Common myeloid progenitor, CD34-positive (primary cell): ENCODE data around the gene SBF2.

Experiments
- CTCF ChIA-PET: fragments of 350-600 bp; sonication (Branson Sonifier 250); formaldehyde crosslinking; loops from one replicate; lab custom pipeline; 2021; ENCODE audit warnings: antibody characterized with exemption; lab: Charles Lee
- POLR2A ChIA-PET: fragments of 350-600 bp; sonication (Branson Sonifier 250); formaldehyde crosslinking; loops from one replicate; lab custom pipeline; 2021; ENCODE audit warnings: antibody characterized with exemption; lab: Charles Lee
- DNase-seq, 3 donors: peaks; one replicate each; pipeline versions ENCODE4 v3.0.0 to v3.0.0-alpha.2; 2013
- H3K27ac ChIP-seq, 2 experiments: 1 replicate in 1 of 2; 2 replicates in 1 of 2; pipeline ENCODE4 v1.7.0; 2013; ENCODE audit warnings: inconsistent platforms in 2 of 2, low read length in 2 of 2, mild to moderate bottlenecking in 2 of 2, low read depth in 1 of 2, moderate library complexity in 1 of 2; ENCODE audit not compliant: severe bottlenecking in 2 of 2, insufficient read depth in 1 of 2, poor library complexity in 1 of 2
- H3K27me3 ChIP-seq, 5 experiments: replicated peaks in 2 of 5; 1 replicate in 3 of 5; 2 replicates in 2 of 5; pipeline versions ENCODE4 v1.6.1 to v1.7.0; 2013; ENCODE audit warnings: low read length in 4 of 5, mild to moderate bottlenecking in 2 of 5, moderate library complexity in 2 of 5, inconsistent platforms in 1 of 5; ENCODE audit not compliant: insufficient read depth in 5 of 5, control insufficient read depth in 4 of 5
- H3K36me3 ChIP-seq, 4 experiments: 1 replicate in 2 of 4; 2 replicates in 2 of 4; pipeline versions ENCODE4 v1.6.1 to v1.7.0; 2013; ENCODE audit warnings: low read length in 3 of 4, control low read depth in 1 of 4, mild to moderate bottlenecking in 1 of 4; ENCODE audit not compliant: control insufficient read depth in 4 of 4, insufficient read depth in 4 of 4
- H3K4me1 ChIP-seq, 4 experiments: 1 replicate in 3 of 4; 2 replicates in 1 of 4; pipeline versions ENCODE4 v1.6.1 to v1.7.1; 2013; ENCODE audit warnings: low read length in 3 of 4, mild to moderate bottlenecking in 3 of 4, control low read depth in 1 of 4, inconsistent platforms in 1 of 4, moderate library complexity in 1 of 4; ENCODE audit not compliant: control insufficient read depth in 4 of 4, insufficient read depth in 4 of 4; ENCODE audit errors: control extremely low read depth in 1 of 4
- H3K4me3 ChIP-seq, 7 experiments: 1 replicate in 4 of 7; 2 replicates in 3 of 7; pipeline versions ENCODE4 v1.5.1 to v1.7.0; 2013; ENCODE audit warnings: mild to moderate bottlenecking in 7 of 7, low read length in 6 of 7, moderate library complexity in 6 of 7, inconsistent platforms in 2 of 7, low read depth in 2 of 7, control low read depth in 1 of 7; ENCODE audit not compliant: insufficient read depth in 4 of 7, control insufficient read depth in 1 of 7; ENCODE audit errors: extremely low read depth in 1 of 7
- H3K9me3 ChIP-seq, 5 experiments: 1 replicate in 4 of 5; 2 replicates in 1 of 5; pipeline versions ENCODE4 v1.6.1 to v1.7.1; 2013; ENCODE audit warnings: low read length in 4 of 5, mild to moderate bottlenecking in 2 of 5, inconsistent platforms in 1 of 5, low read depth in 1 of 5, moderate library complexity in 1 of 5; ENCODE audit not compliant: control insufficient read depth in 4 of 5, insufficient read depth in 2 of 5; ENCODE audit errors: control extremely low read depth in 1 of 5
- WGBS: methylation state at CpG from one replicate; pipeline ENCODE4 v1.1.5; 2013; ENCODE audit not compliant: insufficient coverage; 5-methylcytosine and 5-hydroxymethylcytosine counted together

The SBF2 gene

GRCh38 chr11:10304495-10305261 is 10.7 kb upstream of the SBF2 start, which contains the start of gene ADM:
Gene ADM, plus strand, starts transcription at chr11:10305073. Its CDS starts 628 bp downstream, at chr11:10305701.
- Histone ChIP-seq H3K36me3 (peaks cover 0 to 3% (median 0%) of the 10 kb centered on the region in 4 experiments), H3K4me1 (peaks cover 11 to 65% (median 58%) of the 10 kb centered on the region in 4 experiments), H3K4me3 (peak within 1 kb of the TSS; percentile 25 to 95 (median 86)), H3K27ac (no peak within 1 kb of the TSS), H3K27me3 (peaks cover 0 to 33% (median 26%) of the 10 kb centered on the region in 5 experiments), H3K9me3 (no peaks in the 10 kb centered on the region)
- peak in 2 of 3 donors; percentile 72 to 80 for DNase-seq
- ChIA-PET POLR2A (interaction anchor here (0.6 to 1.0 kb wide), 2 partner anchors 13 to 97 kb away, joined by 3 read pairs; no protein-coding TSS in a partner anchor), CTCF (interaction anchor here (0.9 to 4.7 kb wide), 25 partner anchors 9 to 798 kb away, joined by 3 to 41 read pairs (median 5); no protein-coding TSS in a partner anchor)
- 0% methylated on average over 36 of the region's 48 CpGs for WGBS

GRCh38 chr11:10303558-10304363 is 9.7 kb upstream of the SBF2 start:
- ChIA-PET CTCF (interaction anchor here (0.6 to 4.7 kb wide), 24 partner anchors 8 to 797 kb away, joined by 3 to 41 read pairs (median 5); no protein-coding TSS in a partner anchor), POLR2A (no interaction called here)
- Histone ChIP-seq H3K4me1 (peaks cover 11 to 65% (median 58%) of the 10 kb centered on the region in 4 experiments), H3K9me3 (no peaks in the 10 kb centered on the region), H3K4me3 (peak overlapping the region; percentile 78 to 95 (median 86)), H3K36me3 (peaks cover 0 to 3% (median 0%) of the 10 kb centered on the region in 4 experiments), H3K27ac (no peak overlapping the region), H3K27me3 (peaks cover 0 to 33% (median 26%) of the 10 kb centered on the region in 5 experiments)
- WGBS, result 0% methylated on average over 29 of the region's 29 CpGs
- peak in 2 of 3 donors; percentile 76 to 77 for DNase-seq

GRCh38 chr11:10302744-10303557 is 8.9 kb upstream of the SBF2 start:
- WGBS, result under 1% methylated on average over 53 of the region's 56 CpGs
- Histone ChIP-seq H3K4me3 (peak overlapping the region; percentile 78 to 95 (median 86)), H3K36me3 (peaks cover 0 to 3% (median 0%) of the 10 kb centered on the region in 4 experiments), H3K4me1 (peaks cover 11 to 62% (median 54%) of the 10 kb centered on the region in 4 experiments), H3K27me3 (peaks cover 0 to 33% (median 26%) of the 10 kb centered on the region in 5 experiments), H3K27ac (no peak overlapping the region), H3K9me3 (no peaks in the 10 kb centered on the region)
- ChIA-PET CTCF (interaction anchor here (0.6 to 4.7 kb wide), 21 partner anchors 7 to 555 kb away, joined by 3 to 41 read pairs (median 5); no protein-coding TSS in a partner anchor), POLR2A (interaction anchor here (0.6 kb wide), 1 partner anchor 67 kb away, joined by 3 read pairs; no protein-coding TSS in a partner anchor)
- DNase-seq, result peak in 2 of 3 donors; percentile 82 to 86

- Histone ChIP-seq H3K9me3 (no peaks in the 10 kb centered on the region), H3K4me3 (peak overlapping the region; percentile 78 to 95 (median 86)), H3K36me3 (peaks cover 0 to 3% (median 0%) of the 10 kb centered on the region in 4 experiments), H3K27me3 (peaks cover 0 to 31% (median 26%) of the 10 kb centered on the region in 5 experiments), H3K27ac (no peak overlapping the region), H3K4me1 (peaks cover 11 to 61% (median 53%) of the 10 kb centered on the region in 4 experiments)
- peak in 1 of 3 donors; percentile 47 for DNase-seq
- POLR2A ChIA-PET, result interaction anchor here (0.6 kb wide), 1 partner anchor 68 kb away, joined by 3 read pairs; no protein-coding TSS in a partner anchor
- CTCF ChIA-PET, result interaction anchor here (1.1 to 4.7 kb wide), 10 partner anchors 12 to 312 kb away, joined by 3 to 41 read pairs (median 6); no protein-coding TSS in a partner anchor
- WGBS, result 31% methylated on average over 10 of the region's 10 CpGs
These were observed 8.3 kb upstream of the SBF2 start for GRCh38 chr11:10302359-10302743.

- H3K4me3 ChIP-seq, result peak overlapping the region in 4 of 7 experiments; percentile 85 to 95 (median 90)
- H3K4me1 ChIP-seq, result peaks cover 7 to 56% (median 48%) of the 10 kb centered on the region in 4 experiments
- ChIA-PET POLR2A (no interaction called here), CTCF (interaction anchor here (1.1 to 4.7 kb wide), 9 partner anchors 12 to 114 kb away, joined by 3 to 41 read pairs (median 5); no protein-coding TSS in a partner anchor)
- peaks cover 0 to 26% (median 24%) of the 10 kb centered on the region in 5 experiments for H3K27me3 ChIP-seq
- WGBS, result 37% methylated on average over 7 of the region's 9 CpGs
- no peak overlapping the region for H3K27ac ChIP-seq
- no peaks in the 10 kb centered on the region for H3K9me3 ChIP-seq
- DNase-seq, result no peak
- H3K36me3 ChIP-seq, result peaks cover 0 to 3% (median 0%) of the 10 kb centered on the region in 4 experiments
These were observed 7.8 kb upstream of the SBF2 start for GRCh38 chr11:10301656-10302358.
